Omental fat pad (tissue), 4 donors: ENCODE results near the gene PITPNC1. TPM values are rescaled to one million over a fixed set of nuclear protein-coding genes. Genes with fewer than 3 reads are reported as not detected.

Experiments used
- ATAC-seq: fragments of 150-250 bp; one replicate; pipeline ENCODE4 v1.9.1; 2016; ENCODE audit warnings: mild to moderate bottlenecking, moderate library complexity; ENCODE audit not compliant: low FRiP score
- DNase-seq: peaks from one replicate; pipeline ENCODE4 v3.0.0-alpha.2; 2019; ENCODE audit warnings: low spot score
- total RNA-seq, 4 donors: library from RNA; depleted of rRNA; stranded (reverse); fragments of >200 nt; gene quantifications; one replicate each; pipeline ENCODE4 v1.1.0, GENCODE V29; 2016
- TF ChIP-seq, protein P1 (sequence below), 3 donors: fragments of 450-650 bp; IDR thresholded peaks; one replicate each; pipeline ENCODE4 v1.5.1; 2016 to 2017; ENCODE audit warnings: antibody characterized with exemption in 3 of 3, mild to moderate bottlenecking in 3 of 3, moderate library complexity in 2 of 3

The PITPNC1 gene
- total RNA-seq, 4 donors from 2014 or later = 22.6 to 53.4 (median 35.0) TPM

DNA sequence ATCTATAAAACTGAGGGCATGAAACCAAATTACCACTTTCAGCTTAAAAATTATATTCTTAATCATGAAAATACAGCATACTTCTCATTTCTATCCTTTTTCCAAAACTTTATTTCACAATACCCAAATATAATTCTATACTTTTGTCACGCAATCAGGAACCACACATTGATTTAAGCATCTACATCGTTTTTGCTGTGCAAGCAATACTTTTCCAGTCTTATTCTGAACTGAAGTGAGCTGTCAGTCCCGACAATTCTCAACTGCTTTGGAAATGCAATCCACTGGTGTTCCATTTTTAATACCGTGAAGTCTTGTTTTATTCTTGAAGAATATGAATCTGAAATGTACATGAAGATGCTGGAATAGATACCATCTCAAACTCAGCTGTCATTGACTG, 280.5 kb downstream of the PITPNC1 start:
- TF ChIP-seq, protein P1, sequence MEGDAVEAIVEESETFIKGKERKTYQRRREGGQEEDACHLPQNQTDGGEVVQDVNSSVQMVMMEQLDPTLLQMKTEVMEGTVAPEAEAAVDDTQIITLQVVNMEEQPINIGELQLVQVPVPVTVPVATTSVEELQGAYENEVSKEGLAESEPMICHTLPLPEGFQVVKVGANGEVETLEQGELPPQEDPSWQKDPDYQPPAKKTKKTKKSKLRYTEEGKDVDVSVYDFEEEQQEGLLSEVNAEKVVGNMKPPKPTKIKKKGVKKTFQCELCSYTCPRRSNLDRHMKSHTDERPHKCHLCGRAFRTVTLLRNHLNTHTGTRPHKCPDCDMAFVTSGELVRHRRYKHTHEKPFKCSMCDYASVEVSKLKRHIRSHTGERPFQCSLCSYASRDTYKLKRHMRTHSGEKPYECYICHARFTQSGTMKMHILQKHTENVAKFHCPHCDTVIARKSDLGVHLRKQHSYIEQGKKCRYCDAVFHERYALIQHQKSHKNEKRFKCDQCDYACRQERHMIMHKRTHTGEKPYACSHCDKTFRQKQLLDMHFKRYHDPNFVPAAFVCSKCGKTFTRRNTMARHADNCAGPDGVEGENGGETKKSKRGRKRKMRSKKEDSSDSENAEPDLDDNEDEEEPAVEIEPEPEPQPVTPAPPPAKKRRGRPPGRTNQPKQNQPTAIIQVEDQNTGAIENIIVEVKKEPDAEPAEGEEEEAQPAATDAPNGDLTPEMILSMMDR (IDR thresholded peaks at IDR 0.05) = no peak
- no peak for ATAC-seq
- no peak for DNase-seq

DNA sequence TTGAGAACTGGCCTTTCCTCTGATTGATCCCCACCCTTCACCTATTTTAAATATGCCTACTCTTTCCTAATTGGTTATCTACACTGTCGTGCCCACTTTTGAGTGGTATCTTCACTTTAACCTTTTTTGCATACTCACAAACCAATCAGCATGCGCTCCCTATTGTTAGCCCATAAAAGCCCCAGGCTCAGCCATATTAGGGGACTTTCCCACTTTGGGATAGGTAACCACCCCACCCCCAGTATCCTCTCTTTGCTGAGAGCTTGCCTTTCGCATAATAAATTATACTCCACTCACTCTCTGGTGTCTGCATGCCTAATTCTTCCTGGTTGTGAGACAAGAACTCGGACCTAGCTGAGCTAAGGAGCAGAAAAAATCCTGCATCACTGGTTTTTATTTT, 281.2 kb downstream of the PITPNC1 start:
- ATAC-seq = no peak
- no peak for DNase-seq
- TF ChIP-seq, protein P1 (IDR thresholded peaks at IDR 0.05) = no peak

DNA sequence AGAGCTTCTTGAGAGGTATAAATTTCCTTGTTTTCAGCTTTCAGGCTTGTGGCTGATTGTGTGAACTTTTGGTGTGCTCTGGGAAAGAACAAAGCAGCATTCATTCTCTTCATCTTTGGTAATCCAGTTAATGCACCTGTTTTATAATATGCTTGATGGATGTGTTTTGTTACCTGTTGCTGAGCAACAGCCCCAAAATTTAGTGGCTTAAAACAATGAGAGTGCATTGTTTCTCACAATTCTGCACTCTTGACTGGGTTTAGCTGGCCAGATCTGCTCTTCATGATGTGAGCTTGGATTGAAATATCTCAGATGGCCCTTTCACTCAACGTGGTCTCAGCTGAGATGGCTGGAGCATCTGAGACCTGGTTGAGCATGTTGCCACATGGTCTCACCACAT, 281.9 kb downstream of the PITPNC1 start:
- DNase-seq (no peak), ATAC-seq (no peak)
- TF ChIP-seq, protein P1 (IDR thresholded peaks at IDR 0.05) = no peak

DNA sequence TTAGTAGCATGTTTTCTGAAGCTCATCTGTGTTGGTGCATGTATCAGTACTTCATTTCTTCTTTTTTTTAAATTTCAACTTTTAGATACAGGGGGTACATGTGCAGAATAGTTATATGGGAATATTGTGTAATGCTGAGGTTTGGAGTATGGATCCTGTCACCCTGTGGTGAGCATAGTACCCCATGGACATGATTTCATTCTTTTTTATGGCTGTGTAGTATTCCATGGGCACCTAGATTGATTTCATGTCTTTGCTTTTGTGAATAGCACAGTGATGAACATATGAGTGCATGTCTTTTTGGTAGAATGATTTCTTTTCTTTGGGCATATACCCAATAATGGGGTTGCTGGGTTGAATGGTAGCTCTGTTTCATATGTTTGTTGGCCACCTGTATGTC, 285.6 kb downstream of the PITPNC1 start:
- no peak for DNase-seq
- ATAC-seq = no peak
- TF ChIP-seq, protein P1 (IDR thresholded peaks at IDR 0.05) = no peak

DNA sequence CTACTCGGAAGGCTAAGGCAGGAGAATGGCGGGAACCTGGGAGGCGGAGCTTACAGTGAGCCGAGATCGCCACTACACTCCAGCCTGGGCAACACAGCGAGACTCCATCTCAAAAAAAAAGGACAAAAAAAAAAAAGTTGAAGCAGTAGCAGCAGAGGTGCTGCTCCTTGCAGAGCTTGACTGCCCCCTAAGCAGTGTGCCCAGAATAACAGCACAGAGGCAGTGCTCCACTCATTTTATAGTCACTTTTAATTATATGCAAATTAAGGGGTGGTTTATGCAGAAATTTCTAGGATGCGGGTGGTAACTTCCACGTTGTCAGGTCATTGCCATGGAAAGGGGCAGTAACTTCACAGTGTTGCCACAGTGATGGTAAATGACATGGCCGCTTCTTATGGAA, 286.4 kb downstream of the PITPNC1 start:
- DNase-seq (no peak), ATAC-seq (no peak)
- TF ChIP-seq, protein P1 (IDR thresholded peaks at IDR 0.05) = no peak

DNA sequence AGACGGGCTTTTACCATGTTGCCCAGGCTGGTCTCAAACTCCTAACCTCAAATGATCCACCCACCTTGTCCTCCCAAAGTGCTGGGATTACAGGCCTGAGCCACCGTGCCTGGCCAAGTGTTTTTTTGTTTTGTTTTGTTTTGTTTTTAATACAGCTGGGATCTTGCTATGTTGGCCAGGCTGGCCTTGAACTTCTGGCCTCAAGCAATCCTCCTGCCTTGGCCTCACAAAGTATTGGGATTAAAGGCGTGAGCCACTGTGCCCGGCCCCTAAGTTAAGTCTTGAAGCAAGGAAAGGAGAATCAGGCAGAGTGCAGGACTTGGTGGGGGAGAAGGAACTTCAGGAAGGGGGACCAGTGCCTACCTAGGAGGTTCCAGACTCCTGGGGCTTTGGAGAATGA, 288.9 kb downstream of the PITPNC1 start:
- ATAC-seq (no peak), DNase-seq (no peak)
- TF ChIP-seq, protein P1 (IDR thresholded peaks at IDR 0.05) = no peak

DNA sequence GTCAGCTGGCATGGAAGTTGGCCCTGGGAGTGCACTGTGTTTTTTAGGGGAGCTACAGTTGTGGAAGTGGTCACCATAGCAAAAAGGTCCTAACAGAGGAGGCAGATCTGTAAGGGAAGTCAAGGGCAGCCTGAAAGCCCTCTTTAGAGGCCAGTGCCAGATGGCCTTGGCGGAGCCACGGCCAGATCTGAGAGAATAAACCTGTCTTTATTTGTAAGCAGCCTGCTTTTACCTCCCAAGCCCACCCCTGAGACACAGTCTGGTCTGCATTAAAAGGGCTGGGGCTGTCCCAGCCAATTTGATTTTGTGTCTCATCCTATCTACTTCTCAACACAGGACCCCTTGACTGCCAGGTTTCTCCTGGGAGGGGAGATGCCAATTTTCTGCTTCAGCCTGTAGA, 289.6 kb downstream of the PITPNC1 start:
- ATAC-seq = no peak
- DNase-seq = no peak
- TF ChIP-seq, protein P1 (IDR thresholded peaks at IDR 0.05) = no peak
